HG03354 (cell line): ENCODE results near the gene ALDH18A1.

Experiments
- ATAC-seq: cut with Tn5 transposase; IDR thresholded peaks from one replicate; pipeline ENCODE4 v1.9.1; 2021; ENCODE audit warnings: mild to moderate bottlenecking; ENCODE audit not compliant: unreplicated experiment, poor library complexity, severe bottlenecking

Gene ALDH18A1

GRCh38 chr10:95560278-95561176 lies 96.0 kb downstream of the ALDH18A1 start:
- ATAC-seq: peak; percentile 14

DNA sequence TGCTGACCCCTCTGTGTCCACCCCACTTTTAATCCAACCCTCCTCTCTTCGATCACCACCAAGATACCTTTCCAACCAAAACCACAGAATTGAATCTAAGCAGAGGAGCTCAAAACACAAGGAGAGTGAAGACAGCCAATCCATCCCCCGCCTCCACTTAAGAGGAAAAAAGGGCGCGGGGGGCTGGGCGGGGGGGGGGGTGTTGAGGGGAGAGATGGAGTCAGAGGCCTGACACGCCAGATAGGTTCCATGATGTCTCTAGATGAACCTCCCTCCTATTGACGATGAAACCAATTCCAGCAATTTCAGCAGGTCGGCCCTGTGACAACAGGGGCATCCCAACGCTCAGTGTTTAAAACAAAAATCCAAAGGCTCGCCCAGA lies 96.6 kb downstream of the ALDH18A1 start:
- no peak for ATAC-seq

GRCh38 chr10:95559471-95559870 lies 97.0 kb downstream of the ALDH18A1 start:
- ATAC-seq: no peak

DNA sequence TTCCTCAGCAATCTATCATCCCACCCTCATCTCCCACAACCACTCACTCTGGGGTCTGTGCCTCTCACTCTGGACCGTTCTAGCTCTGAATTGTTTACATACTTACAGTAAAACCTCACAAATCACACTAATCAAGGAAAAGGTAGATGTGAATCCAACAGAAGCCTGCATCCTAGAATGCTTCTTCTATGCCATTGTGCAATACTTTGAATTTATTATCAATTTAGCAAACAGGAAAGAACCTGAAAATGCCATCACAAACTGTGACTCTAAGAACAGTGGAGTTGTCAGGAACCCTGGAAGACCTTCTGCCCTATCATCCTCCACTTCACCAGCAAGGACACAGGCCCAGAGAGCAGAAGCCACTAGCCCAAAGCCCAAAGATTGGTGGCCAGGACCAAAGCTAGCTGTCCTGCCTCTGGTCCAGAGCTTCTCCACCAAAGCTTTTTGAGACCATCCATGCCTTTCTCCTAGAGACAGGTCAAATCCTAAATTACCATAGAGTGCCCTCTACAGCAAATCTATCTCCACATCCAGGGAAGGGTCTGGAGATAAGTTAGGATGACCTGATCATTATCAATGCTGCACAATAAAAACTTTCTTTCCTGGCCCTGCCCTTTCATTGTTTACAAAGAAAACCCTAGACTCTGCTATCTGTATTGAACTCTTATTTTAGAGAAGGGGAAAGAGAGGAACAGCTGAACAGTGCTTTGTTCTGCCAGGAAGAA lies 97.8 kb downstream of the ALDH18A1 start:
- no peak for ATAC-seq

DNA sequence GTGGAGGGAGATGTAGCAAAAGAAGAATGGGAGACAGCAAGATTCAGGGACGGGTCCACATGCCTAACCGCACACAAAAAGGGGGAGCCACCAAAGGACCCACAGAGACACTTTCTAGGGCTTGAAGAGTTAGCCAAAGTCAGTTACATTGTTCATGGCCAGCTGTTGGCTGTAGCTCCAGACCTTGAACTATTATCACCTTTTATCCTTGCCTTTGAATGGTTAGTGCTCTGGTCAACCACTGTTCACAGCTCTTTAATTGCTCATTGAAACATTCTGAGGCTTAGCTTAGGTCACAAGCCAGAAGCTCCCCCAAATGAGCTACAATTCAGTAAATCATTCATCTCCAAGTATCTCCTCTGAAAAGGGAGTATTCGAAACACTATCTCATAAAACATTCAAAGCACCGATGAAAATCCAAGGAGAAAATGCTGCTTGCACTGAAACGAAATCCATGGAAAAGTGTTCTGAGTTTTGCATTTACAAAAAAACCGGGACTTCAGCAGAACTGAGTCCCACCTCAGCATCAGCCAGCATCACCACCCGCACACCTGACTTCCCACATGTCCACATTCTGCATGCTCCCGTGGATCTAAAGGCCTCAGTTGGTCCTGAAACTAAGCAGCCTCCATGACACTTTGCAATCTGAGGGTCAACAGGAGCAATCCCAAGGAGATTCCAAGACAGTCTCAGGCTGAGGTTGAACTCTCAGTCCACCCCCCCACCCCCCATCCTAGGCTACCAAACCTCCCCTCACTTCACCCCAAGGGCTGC lies 99.3 kb downstream of the ALDH18A1 start:
- ATAC-seq: no peak
